Measurements from ENCODE around the gene SLC4A2.

SLC4A2 gene

GRCh38 chr7:151104411-151105235, 45.2 kb downstream of the SLC4A2 start:
- H3K27ac ChIP-seq = peak overlapping the region in 2 of 21 experiments; percentile 34 to 56
- no peak overlapping the region for H3K4me3 ChIP-seq

DNA sequence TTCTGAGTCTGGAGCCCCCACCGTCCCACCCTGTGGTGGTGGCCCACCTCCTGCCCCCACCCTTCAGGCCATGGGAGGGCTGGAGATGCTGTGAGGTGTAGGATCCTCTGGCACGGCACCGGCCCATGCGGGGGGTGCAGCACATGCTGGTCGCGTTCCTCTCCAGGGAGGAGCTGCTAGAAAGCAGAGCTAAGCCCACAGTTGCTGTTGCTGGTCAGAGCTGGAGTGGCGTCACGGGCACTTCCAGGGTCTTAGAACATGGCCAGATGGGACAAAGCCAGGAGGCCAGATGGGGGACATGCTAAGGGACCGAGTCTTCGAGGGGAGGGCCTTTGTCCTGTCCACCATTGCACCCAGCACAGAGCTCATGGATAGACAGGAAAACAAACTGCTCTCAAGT, 48.5 kb downstream of the SLC4A2 start:
- H3K27ac ChIP-seq = peak overlapping the region in 1 of 21 experiments; percentile 4

GRCh38 chr7:151109094-151110048, 50.0 kb downstream of the SLC4A2 start:
- Histone ChIP-seq H3K27ac (peak overlapping the region in 2 of 21 experiments; percentile 9 to 57), H3K4me3 (no peak overlapping the region)

More for the DNA sequence above, 48.5 kb downstream of the SLC4A2 start:
- H3K4me3 ChIP-seq = no peak overlapping the region

- H3K27ac ChIP-seq = peak overlapping the region in 1 of 21 experiments; percentile 57
Observed at GRCh38 chr7:151110236-151110940, 51.0 kb downstream of the SLC4A2 start.

DNA sequence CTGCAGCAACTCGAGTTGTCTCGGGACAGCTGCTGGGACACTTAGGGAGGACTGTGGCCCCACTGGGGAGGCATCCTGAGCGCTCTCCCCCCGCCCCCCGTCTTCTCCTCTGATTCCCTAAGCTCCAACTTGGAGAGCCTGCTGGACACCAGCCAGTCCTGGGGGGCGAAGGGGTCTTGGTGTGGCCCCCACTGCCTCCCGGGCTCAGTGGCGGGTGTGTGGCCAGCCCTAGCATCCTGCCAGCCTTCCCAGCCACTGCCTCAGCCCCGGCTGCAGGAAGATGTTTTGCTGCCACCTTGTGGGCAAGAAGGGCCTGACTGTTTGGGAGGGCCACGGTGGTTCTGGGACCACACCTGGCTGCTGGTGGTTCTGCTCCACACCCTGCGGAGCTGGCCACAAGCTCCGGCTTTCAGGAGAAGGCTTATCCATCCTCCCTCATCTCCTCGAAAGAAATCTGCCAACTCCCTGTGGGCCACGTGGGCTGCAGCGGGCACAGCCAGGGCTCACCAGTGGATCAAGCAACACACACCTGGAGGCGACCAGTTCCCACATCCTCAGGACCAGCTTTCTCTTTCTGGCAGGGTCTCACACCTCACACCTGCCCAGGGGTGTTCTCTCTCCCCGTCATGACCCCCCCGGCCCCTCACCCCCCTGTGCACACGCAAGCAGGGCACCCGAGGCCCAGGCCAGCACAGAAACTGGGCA, 51.7 kb downstream of the SLC4A2 start:
- no peak overlapping the region for H3K4me3 ChIP-seq
- peak overlapping the region in 1 of 21 experiments; percentile 7 for H3K27ac ChIP-seq

More at GRCh38 chr7:151110236-151110940, 51.0 kb downstream of the SLC4A2 start:
- H3K4me3 ChIP-seq = no peak overlapping the region

DNA sequence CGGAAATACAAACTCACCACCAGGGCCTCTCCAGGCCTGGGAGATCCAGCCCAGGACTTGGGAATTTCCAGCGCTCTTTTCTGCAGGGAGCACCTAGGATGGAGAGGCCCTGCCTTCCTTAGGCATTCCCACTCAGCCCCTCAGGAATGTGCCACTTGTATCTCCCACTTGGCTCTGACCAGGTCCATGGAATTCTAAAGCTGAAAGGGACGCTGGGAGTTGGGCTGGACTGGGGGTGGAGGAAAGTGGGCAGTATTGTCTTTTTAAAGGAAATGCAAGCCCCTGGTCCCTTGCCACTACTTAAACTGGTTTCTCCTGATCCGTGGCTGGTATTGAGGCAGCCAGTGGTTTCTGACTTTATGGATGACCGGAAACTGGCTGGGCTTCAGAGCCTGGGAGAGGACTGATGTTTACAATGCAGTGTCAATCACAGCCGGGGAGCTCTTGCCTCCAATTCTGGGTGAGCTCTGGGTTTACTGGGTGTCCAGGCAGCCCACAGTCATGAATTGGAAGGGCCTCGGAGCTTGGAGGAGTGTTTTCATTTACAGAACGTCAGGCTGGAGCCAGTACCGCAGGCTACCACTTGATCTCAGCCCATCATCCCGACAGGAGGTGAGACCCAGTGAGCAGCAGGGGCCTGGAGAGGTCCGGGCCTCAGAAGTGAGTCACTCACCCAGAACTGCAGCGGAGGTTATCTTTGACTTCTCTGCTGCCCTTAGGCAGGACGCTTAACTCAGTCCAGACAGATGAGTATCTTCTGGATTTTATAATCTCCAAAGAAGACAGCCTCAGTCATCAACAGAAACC, 54.2 kb downstream of the SLC4A2 start:
- peak overlapping the region in 15 of 21 experiments; percentile 13 to 91 (median 65) for H3K27ac ChIP-seq
- H3K4me3 ChIP-seq = peak overlapping the region in 5 of 7 experiments; percentile 4 to 59 (median 12)

DNA sequence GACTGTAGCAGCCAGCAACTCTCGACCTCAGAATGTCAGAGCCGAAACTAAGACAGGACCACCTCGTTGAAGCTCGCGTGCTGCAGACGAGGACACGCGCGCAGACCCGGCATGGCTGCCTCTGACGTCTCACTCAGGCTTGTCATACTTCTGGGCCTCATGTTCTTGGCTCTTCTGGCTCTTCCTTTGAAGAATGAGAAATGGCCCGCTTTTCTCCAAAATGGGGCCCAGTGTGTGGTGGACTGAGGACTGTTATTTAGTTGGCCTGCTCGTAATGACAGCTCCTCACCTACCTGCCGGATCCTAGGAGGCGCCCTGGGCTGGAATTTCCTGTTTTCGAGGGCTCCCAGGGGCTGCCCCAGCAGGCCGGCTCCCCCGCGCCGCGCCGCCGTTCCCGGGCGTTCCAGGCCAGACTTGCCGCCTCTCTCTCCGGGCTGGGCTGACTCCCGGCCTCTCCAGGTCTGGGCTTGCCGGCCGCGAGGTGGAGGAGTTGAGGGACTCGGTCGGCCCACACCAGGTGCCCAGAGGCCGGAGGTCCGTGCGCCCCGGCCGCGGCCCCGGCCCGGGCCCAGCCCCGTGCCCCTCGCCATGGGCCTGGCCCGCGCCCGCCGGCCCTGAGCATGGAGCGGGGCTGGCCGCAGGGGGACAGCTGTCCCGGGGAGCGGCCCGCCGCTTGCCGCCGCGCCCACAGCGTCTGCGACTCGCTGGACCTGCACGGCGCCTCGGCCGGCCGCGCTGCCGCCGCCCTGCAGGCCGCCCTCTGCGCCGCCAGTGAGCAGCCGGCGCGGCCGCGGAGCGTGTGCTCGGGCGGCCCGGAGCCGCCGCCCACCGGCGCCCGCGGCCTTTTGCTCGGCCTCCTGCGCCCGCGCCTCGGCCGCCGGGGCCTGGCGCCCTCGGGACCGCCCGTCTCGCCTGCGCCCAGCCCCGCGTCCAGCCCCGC, 55.0 kb downstream of the SLC4A2 start:
- Histone ChIP-seq H3K27ac (peak overlapping the region in 18 of 21 experiments; percentile 13 to 91 (median 63)), H3K4me3 (peak overlapping the region; percentile 4 to 59 (median 39))

- Histone ChIP-seq H3K4me3 (peak overlapping the region; percentile 25 to 59 (median 39)), H3K27ac (peak overlapping the region; percentile 47 to 91 (median 86))
Observed at GRCh38 chr7:151115121-151115835, 55.9 kb downstream of the SLC4A2 start.

DNA sequence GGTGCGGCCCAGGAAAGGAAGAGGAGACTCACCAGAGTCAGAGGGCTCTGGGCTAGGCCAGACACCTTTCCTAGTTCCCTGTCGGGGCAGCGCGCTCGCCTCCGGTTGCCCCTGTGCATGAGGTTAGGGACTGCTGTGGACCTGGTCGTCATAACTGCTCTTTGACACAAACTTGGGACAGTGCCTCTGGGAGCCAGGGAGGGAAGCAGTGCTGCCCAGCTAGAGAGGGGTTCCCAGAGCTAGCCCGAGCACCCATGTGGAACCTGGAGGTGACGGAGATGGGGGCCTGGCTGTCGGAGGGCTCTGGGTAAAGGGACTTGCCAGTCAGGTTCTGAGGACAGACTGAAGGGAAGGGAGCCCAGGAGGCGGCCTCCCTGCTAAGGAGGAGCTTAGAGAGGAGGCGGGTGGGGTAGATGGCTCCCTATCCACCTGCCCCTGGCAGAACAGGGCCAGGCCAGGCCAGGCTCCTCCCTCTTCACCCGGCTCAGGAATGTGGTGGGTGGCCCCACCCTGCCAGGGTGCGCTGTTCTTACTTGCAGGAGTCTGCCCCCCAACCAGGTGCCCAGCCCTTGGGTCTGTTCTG, 56.5 kb downstream of the SLC4A2 start:
- Histone ChIP-seq H3K4me3 (peak overlapping the region; percentile 25 to 59 (median 39)), H3K27ac (peak overlapping the region; percentile 47 to 91 (median 86))

- Histone ChIP-seq H3K27ac (peak overlapping the region in 19 of 21 experiments; percentile 54 to 91 (median 86)), H3K4me3 (peak overlapping the region; percentile 10 to 59 (median 29))
Observed at GRCh38 chr7:151116603-151117440, 57.4 kb downstream of the SLC4A2 start.

DNA sequence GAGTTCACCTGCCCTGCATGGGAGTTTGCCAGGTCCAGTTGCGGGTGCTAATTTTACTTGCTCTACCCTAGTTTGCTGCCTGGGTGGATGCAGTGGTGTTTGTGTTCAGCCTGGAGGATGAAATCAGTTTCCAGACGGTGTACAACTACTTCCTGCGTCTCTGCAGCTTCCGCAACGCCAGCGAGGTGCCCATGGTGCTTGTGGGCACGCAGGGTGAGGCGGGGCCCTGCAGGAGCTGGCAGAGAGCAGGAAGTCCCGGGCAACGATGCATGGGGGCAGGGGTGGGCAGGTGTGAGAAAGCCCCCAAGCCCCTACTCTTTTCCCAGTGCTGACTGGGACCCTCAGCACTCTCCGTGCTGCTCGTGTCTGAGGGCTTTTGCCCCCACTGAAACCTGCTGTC, 58.2 kb downstream of the SLC4A2 start:
- Histone ChIP-seq H3K27ac (peak overlapping the region in 9 of 21 experiments; percentile 55 to 91 (median 86)), H3K4me3 (peak overlapping the region in 4 of 7 experiments; percentile 20 to 59 (median 38))

- no peak overlapping the region for H3K4me3 ChIP-seq
- peak overlapping the region in 3 of 21 experiments; percentile 81 to 87 (median 86) for H3K27ac ChIP-seq
Observed at GRCh38 chr7:151118108-151119054, 59.0 kb downstream of the SLC4A2 start.

DNA sequence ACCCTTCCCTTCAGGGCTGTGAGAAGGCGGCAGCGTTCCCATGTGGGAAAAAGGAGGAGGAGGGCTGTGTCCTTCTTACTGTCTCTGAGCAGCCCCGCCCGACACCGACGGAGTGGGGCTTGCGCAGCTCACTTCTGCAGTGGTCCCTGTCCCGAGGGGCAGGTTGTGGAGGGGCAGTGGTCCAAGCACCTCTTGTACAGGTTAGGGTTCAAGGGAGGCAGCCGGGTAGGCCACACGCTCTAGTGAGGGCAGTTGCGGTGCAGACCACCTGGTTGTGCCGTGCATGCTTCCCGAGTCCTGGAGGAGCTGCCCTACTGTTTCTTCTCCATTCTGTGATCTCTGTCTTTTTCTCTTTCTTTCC, 59.6 kb downstream of the SLC4A2 start:
- Histone ChIP-seq H3K4me3 (no peak overlapping the region), H3K27ac (no peak overlapping the region)

DNA sequence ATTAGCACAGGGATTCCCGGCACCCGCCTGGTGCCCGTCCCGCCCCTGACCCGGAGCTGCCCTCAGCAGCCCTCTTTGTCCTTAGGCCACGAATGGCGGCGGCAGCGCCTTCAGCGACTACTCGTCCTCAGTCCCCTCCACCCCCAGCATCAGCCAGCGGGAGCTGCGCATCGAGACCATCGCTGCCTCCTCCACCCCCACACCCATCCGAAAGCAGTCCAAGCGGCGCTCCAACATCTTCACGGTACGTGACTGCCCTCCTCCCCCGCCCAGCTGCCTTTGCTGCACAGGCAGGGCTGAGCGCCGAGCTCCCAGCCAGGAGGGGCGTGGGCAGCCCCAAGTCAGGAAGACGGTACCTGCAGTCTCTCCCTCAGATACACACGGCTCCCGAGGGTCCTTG, 60.5 kb downstream of the SLC4A2 start:
- no peak overlapping the region for H3K4me3 ChIP-seq
- peak overlapping the region in 1 of 21 experiments; percentile 15 for H3K27ac ChIP-seq

Data from skin epidermis (tissue), 12 donors.